Measurements from ENCODE around the gene DNAL4.
"Not testable (repeated sequence)": the region's sequence is repeated elsewhere in the genome, so short reads cannot be mapped to it uniquely, and the experiment has no call there.

DNAL4 gene

GRCh38 chr22:38827510-38827909 is 33.6 kb upstream of the DNAL4 start:
- DNase-seq (ENCODE audit: low read depth in 3 of 3) = no peak

- DNase-seq (ENCODE audit: low read depth in 3 of 3) = no peak
Observed at GRCh38 chr22:38826801-38827200, 32.9 kb upstream of the DNAL4 start.

DNA sequence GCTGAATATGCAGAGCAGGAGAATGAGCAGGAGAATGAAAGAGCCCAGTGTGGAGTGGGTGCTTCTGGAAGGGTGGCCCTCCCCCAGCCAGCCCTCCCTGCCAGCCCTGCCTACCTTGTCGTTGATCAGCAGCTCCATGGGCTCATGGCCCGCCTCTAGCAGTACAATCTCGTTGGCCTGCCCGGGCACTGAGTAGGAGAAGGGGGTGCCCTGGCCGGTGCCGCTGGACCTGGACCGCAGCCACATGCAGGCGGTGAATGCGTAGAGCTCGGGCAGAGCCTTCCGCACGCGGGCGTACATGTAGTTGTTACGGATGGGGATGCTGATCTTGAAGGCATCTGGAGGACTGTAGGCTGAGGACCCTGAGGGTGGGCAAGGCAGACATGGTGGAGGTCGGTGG is 32.4 kb upstream of the DNAL4 start:
- no peak for DNase-seq (ENCODE audit: low read depth in 3 of 3)

DNA sequence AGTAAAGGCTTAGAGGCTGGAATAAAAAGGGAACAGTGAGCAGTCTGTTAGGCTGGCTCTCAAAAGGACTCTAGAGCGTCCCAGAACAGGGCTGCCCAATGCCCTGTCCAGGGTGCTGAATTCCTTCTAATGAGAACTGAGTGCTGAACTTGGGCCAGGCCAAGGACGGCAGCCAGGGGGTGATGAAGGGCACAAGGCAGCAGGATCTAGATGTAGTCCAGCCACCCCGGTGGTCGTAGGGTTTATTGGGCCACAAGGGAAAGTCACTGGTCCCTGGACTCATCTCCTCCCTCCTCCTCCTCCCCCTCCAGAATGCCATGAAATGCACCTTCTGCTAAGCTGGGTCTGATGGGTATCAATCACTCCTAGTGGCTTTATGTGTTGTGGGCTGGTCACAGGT is 30.6 kb upstream of the DNAL4 start:
- DNase-seq (ENCODE audit: low read depth in 3 of 3) = no peak

GRCh38 chr22:38823637-38824036 is 29.7 kb upstream of the DNAL4 start:
- no peak for DNase-seq (ENCODE audit: low read depth in 3 of 3)

GRCh38 chr22:38823076-38823475 is 29.1 kb upstream of the DNAL4 start:
- no peak for DNase-seq (ENCODE audit: low read depth in 3 of 3)

GRCh38 chr22:38820020-38820419 is 26.1 kb upstream of the DNAL4 start:
- no peak for DNase-seq (ENCODE audit: low read depth in 3 of 3)

DNA sequence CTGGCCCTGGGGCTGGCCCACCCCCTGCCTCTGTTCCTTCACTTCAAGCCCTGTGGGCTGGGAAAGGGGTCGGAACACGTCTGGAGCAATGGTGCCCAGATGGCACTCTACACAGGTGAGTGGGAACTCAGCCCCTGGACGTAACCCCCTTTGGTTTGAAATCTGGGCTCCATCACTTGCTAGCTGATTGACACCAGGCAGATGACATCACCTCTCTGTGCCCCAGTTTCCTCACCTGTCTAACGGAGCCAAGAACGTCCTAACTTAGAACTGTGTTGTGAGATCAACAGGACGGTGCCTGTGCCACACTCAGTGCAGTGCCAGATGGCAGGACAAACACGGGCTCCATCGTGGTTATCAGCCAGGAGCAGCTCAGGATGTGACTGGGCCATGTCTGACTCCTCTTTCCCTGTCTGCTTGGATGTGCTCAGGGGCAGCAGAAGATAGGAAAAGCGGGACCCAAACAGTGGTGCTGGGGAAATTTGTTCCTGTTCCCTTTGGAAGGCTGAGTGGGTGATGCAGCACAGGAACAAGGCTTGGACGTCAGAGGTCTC is 25.5 kb upstream of the DNAL4 start:
- DNase-seq (ENCODE audit: low read depth in 3 of 3) = no peak

- no peak for DNase-seq (ENCODE audit: low read depth in 3 of 3)
Observed at GRCh38 chr22:38817196-38817595, 23.3 kb upstream of the DNAL4 start.

GRCh38 chr22:38815842-38816241 is 21.9 kb upstream of the DNAL4 start:
- DNase-seq (ENCODE audit: low read depth in 3 of 3) = no peak

DNA sequence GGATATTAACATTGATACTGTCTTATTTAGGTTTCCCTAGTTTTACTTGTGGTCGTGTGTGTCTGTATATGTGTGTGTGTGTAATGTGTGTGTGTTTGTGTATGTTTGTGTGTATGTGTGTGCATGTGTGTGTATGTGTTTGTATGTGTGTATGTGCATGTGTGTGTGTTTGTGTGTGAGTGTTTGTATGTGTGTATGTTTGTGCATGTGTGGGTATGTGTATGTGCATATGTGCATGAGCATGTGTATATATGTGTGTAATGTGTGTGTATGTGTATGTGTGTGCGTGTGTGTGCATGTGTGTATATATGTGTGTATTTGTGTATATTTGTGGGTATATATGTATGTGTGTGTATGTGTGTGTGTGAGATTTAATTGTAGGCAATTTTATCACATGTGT is 17.3 kb upstream of the DNAL4 start:
- DNase-seq (ENCODE audit: low read depth in 3 of 3) = no peak

- DNase-seq (ENCODE audit: low read depth in 3 of 3) = not testable (repeated sequence)
Observed at GRCh38 chr22:38805041-38805593, 11.2 kb upstream of the DNAL4 start.

DNA sequence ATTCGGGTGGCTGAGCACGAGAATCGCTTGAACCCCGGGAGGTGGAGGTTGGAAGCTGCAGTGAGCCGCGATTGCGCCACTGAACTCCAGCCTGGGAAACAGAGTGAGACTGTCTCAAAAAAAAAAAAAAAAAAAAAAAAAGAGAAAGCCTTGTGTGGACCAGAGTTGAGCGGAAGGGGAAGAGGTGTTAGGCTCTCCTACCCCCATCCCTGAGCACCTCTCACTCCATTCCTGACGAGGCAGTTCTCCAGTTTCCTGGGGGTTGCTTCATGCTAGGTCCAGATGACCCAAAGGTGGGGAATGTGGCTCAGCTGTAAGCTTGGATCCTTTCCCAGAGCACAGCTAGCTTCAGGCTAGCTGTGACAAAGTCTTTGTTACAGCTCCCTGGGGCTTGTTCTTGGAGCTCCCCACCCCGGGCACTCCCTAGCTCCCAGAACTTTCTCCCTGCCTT is 8.8 kb upstream of the DNAL4 start:
- DNase-seq (ENCODE audit: low read depth in 3 of 3) = no peak

DNA sequence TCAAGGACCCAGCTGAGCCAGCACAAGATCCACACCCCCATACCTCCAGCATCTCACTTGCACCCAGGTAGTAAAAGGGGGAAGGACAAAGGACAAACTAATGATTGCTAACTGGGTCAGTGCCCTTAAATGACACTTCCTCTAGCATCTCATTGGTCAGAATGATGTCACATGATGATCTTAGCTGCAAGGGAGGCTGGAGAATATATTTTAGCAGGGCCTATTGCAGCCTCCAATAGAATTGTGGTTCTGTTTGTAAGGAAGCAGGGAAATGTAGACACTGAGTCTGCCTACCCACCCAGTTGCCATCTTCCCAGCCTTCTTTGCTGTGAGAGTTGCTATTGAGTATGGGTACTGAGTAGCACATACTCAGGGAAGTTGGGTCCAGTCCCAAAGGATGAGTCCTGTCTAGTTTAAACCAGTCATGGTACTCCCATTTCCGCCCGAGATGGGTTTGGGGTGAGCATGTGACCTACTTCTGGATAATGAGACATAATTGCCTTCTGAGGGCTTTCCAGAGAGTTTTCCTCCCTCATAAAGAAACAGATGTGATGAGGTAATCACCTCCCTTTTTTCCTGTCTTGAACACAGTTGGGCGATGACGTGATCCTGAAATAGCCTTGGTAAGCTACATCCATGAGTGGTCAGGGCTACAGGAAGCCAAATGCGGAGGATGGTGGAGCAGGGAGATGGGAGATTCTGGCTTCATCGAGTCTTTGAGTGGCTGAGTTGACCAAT is 5.5 kb upstream of the DNAL4 start:
- no peak for DNase-seq (ENCODE audit: low read depth in 3 of 3)

DNA sequence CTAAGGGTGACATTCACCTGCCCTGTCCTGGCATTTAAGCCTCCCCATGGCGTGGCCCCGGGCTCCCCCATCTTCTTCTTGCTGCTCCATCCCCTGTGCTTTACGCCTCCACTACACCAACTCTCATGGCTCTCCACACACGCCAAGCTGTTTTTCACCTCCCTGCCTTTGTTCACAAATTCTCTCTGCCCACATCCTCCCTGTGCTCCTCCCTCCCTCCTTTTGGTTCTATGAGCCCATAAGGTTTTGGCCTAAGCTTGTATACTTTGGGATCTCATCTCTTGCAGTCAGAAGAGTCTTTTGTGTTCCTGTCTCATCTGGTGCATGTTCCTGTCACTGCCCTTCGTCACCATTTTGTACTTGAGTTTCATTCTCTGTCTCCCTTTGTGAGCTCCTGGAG is 4.6 kb upstream of the DNAL4 start:
- no peak for DNase-seq (ENCODE audit: low read depth in 3 of 3)

DNA sequence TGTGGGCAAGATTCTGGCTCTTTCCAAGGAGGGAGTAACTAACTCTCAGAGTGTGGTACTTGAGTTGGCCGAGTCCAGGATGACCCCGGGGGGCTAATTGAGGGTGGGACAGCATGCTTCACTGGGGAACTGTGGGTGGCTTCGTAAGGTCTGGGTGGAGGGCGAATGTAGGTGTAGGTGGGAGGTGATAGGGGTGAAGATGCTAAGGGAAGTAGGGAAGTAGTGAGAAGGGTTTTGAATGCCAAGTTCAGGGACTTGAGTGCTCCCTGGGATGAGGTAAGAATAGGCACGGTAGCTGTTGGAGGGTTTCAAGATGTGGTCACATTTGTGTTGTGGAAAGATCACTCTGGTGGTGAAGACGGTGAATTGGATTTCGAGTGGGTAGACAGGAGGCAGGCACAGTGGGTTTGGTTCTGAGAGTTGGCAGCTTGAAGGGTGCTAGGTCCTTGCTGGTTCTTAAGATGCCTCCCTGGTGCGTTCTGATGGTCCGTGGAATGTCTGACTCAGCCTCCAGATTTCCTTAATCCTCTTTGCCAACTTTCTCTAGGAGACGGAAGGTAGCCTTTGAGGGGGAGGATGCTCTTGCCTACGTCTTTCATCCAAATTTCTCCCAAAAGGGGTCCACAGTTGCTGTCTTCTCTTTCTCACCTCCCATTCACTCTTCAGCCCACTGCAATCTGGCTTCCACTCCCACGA is 2.5 kb upstream of the DNAL4 start:
- DNase-seq (ENCODE audit: low read depth in 3 of 3) = no peak

- no peak for DNase-seq (ENCODE audit: low read depth in 3 of 3)
Observed at GRCh38 chr22:38795569-38795968, 1.6 kb upstream of the DNAL4 start.

- DNase-seq (ENCODE audit: low read depth in 3 of 3) = no peak
Observed at GRCh38 chr22:38793317-38793716, 626 bp downstream of the DNAL4 start.

- no peak for DNase-seq (ENCODE audit: low read depth in 3 of 3)
Observed at GRCh38 chr22:38792833-38793232, 1.1 kb downstream of the DNAL4 start.

- DNase-seq (ENCODE audit: low read depth in 3 of 3) = no peak
Observed at GRCh38 chr22:38789606-38790005, 4.3 kb downstream of the DNAL4 start.

GRCh38 chr22:38788846-38789245 is 5.1 kb downstream of the DNAL4 start:
- no peak for DNase-seq (ENCODE audit: low read depth in 3 of 3)

GRCh38 chr22:38788021-38788816 is 5.7 kb downstream of the DNAL4 start:
- DNase-seq (ENCODE audit: low read depth in 3 of 3) = no peak
